HG03469 (cell line): ENCODE results near the gene SLC4A4.
"Not testable (repeated sequence)": the region's sequence is repeated elsewhere in the genome, so short reads cannot be mapped to it uniquely, and the experiment has no call there.

Experiments used
- ATAC-seq: cut with Tn5 transposase; IDR thresholded peaks from one replicate; pipeline ENCODE4 v1.9.1; 2021; ENCODE audit warnings: mild to moderate bottlenecking, moderate library complexity, moderate number of reproducible peaks; ENCODE audit not compliant: unreplicated experiment

SLC4A4 gene

DNA sequence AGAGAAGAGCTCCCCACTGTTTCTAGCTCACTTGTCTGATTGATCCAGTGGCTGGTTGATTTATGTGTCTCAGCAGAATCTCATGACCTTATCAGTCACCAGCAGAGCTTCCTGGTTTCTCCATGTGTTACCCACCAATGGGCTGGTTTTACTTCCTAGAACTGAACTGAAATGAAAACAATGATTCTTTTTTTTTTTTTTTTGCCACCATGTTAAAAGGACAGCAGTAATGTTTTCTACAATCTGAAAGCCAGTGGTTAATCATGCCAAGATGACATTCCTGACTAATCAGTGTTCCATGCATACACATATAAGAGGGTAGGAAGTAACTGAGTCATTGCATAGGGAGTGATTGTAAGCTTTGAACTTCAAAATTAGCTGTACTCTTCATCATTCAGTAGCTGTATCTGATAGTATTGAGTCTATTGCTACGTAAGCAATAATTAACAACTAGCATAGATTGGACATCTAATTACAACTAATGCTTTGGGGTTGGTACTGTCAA is 67.7 kb downstream of the SLC4A4 start:
- ATAC-seq = no peak

GRCh38 chr4:71408961-71409360 is 70.1 kb downstream of the SLC4A4 start:
- not testable (repeated sequence) for ATAC-seq

GRCh38 chr4:71411981-71412380 is 73.2 kb downstream of the SLC4A4 start:
- no peak for ATAC-seq

DNA sequence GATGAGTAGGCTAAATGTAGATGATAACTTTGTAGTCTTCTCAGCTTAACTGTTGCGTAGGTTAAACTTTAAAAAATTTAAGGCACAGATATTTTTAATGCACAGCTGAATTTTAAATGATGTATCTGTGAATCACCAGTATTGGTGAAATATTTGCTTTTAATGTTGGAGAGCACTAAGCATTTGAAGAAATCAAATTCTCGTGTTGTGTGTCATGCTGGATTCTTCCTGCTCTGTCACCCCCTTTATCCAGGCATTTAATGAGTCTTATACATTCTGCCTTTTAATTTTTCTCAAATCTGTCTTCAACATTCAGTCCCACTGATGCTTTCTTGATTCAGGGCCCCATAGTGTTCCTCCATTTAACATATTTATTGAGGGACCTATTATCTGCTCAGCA is 76.7 kb downstream of the SLC4A4 start:
- ATAC-seq = no peak

GRCh38 chr4:71417150-71417549 is 78.3 kb downstream of the SLC4A4 start:
- no peak for ATAC-seq

DNA sequence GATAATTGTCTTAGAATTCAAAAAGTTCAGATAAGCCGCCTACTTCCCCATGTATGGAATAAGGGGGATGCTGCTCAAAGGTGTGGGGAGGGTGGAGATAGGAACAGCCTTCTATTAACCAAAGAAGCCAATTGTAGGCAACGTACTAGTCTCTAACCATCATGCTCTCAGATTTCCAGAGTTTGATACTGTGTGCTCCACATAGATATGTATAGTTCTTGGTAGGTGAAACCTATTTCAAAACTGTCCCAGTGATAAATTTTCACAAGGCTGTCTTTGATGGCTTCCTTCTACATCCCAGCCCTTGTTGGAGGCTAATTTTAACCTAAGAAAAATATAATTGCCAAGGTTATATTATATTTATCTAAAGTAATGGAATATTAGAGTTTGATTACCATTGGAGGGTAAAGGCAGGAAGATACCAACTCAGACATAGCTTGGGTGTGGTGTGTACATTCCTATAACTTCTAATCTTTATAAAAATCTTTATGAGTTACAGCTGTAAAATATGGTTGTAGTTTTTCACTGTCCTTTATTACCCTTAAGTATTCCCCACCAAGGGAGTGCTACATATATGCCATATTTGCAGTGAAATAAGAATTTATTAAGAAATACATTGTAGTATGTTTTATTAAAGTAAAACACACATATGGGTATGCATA is 87.7 kb downstream of the SLC4A4 start:
- no peak for ATAC-seq

DNA sequence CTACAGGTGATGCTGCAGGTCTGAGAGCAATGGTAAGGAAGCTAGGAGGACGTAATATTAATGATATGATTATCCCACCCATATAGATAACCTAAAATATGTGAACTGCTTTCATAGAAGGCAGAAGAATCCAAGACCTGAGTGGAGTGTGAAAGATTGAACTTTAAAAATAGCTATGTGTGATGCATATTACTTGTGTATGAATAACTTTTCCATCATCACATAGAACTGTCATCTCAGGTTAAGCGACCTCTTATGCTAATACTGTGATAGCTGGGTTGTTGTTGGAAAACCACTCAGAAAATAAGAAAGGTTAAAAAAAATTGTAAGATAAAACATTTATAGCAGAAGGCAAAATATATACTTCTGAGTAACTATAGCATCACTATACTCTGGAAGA is 90.3 kb downstream of the SLC4A4 start:
- ATAC-seq = no peak

- ATAC-seq = no peak
Measured at GRCh38 chr4:71429962-71430361, 91.1 kb downstream of the SLC4A4 start.

DNA sequence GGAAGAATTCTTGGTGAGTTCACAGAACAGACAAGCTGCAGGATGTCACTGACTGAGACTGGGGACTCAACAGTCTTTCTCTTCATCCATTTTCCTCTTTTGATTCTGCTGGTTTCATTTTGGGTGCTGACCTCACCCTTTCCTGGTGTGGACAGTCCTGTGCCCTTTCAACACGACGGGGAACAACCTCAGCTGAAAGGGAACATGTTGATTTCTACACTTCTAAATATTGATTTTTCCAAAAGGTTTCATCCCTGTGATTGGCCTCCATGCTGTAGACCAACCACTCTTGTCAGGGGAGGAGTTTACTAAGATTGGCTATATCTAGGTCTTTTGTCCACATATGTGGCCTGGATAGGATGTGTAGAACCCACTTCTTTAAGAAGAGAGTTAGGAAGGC is 91.8 kb downstream of the SLC4A4 start:
- no peak for ATAC-seq

DNA sequence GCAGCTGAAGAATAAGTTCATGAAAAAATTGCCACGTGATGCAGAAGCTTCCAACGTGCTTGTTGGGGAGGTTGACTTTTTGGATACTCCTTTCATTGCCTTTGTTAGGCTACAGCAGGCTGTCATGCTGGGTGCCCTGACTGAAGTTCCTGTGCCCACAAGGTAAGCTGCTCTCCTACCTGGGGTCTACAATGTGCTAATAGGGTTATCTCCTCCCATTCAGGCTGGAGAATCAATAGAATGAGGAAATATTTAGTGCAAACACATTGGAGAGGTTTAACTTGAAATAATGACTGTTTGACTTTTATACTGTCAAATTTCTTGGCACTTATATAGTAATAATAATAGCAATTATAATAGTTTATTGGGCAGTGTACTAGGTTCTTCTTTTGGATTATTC is 101.8 kb downstream of the SLC4A4 start:
- ATAC-seq = no peak

- ATAC-seq = no peak
Measured at GRCh38 chr4:71441186-71442169, 102.7 kb downstream of the SLC4A4 start.

DNA sequence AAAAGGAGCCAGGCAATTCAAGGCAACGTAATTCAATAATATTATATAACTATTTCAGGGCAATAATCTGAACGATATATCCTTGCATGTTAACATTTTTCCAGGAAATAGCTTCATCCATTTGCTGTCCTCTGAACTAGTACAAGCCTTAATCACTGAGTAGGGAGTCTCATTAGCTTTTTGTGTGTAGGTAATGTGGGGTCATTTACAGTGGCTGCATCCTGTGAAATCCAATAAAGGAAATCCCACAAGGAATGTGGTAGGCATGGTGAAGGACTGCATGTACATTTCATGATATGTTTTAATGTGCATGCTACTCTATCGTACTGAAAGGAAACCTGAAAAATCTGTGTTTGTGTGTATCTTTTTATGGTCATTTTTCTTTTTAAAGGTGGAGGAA is 103.5 kb downstream of the SLC4A4 start:
- ATAC-seq = no peak

DNA sequence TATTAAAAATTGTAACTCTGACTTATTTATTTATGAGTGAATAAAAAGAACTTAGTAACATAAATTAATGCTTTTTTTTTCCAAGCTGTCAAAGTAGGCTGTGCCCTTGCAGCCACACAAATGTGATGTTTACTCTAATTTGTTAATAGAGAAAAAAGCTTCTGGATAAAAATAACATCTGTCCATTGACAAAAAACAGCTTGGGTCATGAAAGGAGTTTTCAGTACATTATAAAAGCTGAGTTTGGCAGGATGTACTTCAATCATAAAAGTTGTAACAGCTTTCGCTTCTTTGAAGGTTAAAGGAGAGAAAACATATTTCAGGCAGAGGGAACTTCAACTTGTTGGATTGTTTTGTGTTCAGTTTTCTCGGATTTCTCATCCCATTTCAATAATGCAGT is 105.6 kb downstream of the SLC4A4 start:
- ATAC-seq = no peak

GRCh38 chr4:71445811-71446210 is 107.0 kb downstream of the SLC4A4 start:
- no peak for ATAC-seq

DNA sequence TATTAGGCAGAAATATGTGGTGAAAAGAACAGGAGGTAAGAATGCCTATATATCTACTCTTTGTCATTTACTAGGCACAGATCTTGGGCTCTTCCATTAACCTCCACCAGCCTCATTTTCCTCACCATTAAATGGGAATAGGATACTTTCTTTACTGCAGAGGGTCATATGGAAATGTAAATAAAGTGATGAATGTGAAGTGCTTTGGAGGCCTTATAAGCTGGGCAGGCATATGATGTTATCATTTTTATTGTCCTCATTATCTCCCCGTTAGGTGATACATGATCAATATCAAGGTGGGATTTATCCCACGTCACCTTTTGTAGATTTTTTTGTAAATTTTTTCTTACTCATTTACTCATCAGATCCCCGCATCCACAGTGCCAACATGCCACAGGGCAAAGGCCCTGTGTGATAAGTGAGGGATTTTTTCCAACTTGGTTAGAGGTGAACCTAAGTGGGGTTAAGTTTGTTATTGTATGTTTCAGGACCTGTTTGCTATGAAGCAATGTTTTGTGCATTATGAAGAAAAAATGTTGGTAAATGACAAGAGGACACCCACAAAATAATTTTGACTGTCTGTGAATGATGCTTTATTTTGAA is 107.8 kb downstream of the SLC4A4 start:
- no peak for ATAC-seq

- no peak for ATAC-seq
Measured at GRCh38 chr4:71449040-71449439, 110.2 kb downstream of the SLC4A4 start.

- ATAC-seq = no peak
Measured at GRCh38 chr4:71449878-71450277, 111.1 kb downstream of the SLC4A4 start.

DNA sequence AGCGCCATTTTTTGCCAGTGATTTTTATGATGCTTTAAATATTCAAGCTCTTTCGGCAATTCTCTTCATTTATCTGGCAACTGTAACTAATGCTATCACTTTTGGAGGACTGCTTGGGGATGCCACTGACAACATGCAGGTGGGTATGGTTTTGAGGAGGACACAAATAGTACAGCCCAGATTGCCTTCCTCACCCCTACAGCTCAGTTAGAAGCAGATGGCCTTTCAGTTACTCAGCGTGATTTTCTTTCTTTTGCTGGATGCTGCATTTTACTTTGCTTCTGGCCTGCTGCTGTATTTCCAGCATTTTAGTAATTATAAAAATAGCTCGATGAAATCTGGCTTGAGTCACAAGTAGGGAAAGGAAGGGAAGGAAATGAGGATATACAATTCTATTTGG is 114.7 kb downstream of the SLC4A4 start:
- no peak for ATAC-seq

- ATAC-seq = no peak
Measured at GRCh38 chr4:71456841-71457240, 118.0 kb downstream of the SLC4A4 start.

GRCh38 chr4:71460371-71460770 is 121.6 kb downstream of the SLC4A4 start:
- no peak for ATAC-seq

DNA sequence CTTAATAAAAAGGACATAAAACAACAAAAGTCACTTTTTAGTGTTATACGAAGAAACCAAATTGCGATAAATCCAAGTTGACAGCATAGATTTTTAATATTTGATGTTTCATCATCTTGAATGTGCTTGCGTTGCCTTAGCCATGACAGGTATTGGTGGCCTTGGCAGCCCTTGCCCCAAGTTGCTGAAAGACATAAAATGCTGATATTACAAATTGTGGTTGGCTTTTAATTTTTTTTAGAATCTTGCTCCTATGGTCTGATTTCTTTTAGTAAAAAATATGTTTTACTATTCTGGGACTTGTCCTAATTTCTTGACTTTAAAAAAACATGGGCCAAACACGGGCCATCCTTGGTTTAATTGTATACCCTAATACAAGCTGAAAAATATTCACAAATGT is 122.6 kb downstream of the SLC4A4 start:
- ATAC-seq = no peak

DNA sequence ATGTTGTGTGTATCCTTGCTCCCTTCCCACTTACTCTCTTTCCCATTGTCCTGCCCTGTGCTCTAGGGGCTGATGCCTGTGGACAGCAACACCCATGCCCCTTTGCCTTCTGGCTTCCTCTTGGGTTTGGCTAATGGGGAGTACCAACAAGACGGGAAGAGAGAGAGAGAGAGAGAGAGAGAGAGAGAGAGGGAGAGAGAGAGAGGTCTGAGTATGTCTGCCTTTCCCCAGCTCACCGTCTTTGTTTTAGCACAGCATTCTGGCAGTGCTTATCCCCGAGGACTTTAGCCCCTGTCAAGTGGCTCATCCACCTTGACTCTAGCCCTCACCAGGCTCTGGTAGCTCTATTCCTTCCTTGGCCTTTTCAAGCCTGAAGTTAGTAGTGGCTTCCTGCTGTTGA is 128.0 kb downstream of the SLC4A4 start:
- no peak for ATAC-seq
